Measurements from ENCODE around the gene SMOC2.
"Not testable (repeated sequence)": the region's sequence is repeated elsewhere in the genome, so short reads cannot be mapped to it uniquely, and the experiment has no call there.

SMOC2 gene

DNA sequence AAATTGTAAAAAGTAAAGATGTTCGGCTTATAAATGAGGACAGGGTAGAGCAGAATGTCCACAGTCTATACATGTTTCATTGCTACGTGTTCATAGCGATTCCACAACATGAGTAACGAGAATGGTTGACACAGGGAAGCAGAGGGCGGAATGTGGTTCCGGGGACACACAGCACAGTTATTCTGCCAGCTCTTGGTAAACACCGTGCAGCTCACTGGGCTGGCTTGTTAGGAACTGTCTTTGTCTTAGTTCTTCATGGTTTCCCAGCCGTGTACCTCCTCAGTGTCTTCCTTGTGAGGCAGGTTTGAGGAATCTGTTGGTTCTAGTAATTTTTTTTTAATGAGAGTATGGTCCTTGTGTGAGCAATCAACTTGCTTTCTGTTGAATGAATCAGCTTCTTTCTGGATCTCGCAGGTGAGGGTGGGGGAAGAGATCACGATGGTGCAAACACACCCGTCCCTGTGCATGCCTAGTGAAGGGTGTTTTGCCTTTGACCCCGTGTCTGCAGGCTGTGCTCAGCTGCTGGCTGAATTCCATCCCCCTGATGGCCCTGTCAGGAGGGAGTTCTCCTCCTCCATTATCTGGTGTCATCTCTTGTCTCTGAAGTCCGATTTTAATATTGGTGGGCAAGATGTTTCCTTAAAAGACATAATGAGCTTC, 168.2 kb downstream of the SMOC2 start:
- no peak for DNase-seq

DNA sequence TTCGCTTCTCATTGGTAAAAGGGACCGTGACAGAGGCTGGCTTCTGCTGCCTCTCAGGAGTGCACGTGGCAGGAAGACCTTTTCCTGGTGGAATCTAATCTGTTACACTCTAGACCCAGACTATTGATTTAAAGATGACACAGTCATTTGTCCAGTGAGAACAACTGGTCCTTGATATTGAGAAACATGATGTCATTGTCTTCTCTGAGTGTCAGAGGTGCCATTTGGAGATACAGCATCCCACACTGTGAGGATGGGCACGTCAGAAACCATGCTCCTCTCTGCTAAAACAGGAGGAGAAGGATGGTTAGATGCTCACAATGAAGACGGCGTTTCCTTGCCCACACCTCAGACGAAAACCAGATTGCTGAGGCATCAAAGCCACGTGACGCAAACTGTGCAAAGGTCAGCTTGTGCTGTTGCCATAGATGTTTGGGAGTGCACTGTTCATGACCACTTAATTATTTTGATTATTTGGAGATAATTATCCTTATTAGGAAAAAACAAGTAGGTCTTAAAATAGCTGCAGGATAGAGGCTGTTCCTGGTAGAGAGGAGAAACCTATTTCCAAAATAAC, 169.0 kb downstream of the SMOC2 start:
- DNase-seq: no peak

DNA sequence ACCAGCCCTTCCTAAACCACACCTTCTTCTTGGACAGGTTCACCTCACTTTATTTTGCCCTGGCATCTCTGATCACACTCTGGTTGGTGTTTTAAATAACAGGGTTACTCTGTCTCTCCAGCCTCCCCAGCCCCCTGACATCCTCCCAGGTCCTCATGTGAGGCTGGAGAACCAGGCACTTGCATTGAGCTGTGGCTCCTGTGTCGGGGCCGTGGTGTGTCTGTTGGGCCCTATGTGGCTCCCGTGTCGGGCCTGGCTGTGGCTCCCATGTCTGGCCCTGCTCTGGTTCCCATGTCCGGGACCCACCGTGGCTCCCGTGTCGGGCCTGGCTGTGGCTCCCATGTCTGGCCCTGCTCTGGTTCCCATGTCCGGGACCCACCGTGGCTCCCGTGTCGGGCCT, 170.0 kb downstream of the SMOC2 start:
- not testable (repeated sequence) for DNase-seq

DNA sequence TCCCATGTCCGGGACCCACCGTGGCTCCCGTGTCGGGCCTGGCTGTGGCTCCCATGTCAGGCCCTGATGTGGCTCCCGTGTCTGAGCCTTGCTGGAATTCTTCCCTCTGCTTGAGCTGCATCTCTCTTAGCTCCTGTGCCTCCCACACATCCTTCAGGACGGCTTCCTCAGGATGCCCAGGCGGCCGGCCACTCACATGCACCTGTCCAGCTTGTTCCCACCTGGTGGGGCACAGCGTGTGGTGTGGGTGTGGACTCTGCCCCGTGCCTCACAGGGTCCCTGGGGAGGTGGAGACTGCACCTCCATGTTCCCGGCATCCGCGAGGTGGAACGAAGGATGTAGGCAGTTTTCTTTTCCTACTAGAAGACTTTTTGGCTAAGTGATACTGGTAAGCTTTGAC, 170.7 kb downstream of the SMOC2 start:
- no peak for DNase-seq

DNA sequence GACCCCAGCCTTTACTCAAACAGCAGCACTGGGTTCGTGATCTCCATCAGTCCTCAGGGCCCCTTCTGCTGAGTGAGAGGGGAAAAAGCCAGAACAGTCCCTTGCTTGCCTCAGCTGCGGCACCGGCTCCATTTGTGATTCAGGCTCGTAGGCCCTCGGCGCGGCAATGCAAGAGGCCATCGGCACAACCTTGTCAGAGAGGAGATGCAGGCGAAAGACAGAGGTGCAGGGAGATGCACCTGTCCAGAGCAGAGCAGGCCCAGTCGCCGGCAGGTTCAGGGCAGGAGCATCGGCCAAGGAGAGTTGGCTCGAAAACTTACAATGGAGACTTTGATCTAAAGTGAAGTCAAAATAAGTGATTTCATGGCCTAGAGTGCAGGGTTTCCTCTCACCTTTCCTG, 171.6 kb downstream of the SMOC2 start:
- no peak for DNase-seq

DNA sequence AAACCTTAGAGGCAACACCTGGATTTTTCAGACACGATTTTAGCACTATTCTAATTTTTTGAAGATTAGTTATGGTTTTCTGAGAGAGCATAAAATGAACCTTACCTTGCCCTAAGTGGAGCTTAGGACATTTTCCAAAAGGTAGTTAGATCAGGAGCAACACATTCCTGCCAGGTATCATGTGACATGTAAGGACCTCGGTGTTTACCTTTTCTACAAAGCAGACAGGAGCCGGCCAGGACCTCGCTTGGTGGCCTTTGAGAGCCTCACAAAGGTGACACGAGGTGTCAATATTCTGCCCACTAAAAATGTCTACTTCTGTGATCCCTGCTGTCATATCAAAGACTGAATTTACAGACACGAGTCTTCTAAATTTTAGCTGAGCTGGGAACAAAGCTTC, 174.9 kb downstream of the SMOC2 start:
- no peak for DNase-seq

DNA sequence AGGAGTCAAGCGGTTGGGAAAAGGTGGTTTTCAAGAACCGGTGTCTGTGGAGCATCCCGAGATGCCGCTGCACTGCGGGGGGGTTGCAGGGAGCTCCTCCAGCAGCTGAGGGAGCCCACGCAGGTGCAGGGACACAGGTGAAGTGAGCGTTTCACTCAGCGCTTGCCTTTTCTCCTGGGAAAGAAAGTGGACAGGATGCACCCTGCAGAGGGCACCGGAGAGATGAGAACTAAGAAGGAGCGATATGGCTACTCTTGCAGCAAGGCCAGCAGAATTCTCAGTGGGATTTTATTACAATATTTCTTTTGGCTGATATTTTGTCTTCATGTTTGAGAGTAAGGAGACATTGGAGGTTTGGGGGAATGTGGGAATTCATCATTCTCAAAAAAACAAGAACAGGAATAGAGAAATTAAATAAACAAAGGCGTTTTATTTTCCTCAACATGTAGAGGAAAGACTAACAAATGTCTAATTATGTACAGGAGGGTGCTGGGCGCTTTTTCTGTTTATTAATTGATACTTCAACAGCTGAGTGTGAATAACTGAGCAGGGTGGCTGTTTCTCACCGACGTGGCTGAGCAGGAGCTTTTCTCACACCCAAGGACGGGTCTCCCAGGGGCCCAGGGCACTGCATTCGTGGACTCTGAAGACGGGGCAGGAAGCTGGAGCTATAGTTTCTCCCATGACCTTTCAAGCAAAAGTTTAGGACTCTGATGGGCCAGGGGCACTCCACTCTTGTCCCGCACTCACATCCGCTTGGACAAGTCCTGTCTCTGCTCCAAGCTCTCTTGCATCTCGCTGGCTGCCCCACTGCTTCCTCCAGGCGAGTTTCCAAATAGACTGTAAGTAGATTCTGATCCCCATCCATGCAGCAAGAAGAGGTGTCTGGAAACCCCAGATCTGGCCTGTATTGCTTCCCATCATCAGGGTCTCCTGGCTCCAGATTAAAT, 176.1 kb downstream of the SMOC2 start:
- no peak for DNase-seq

DNA sequence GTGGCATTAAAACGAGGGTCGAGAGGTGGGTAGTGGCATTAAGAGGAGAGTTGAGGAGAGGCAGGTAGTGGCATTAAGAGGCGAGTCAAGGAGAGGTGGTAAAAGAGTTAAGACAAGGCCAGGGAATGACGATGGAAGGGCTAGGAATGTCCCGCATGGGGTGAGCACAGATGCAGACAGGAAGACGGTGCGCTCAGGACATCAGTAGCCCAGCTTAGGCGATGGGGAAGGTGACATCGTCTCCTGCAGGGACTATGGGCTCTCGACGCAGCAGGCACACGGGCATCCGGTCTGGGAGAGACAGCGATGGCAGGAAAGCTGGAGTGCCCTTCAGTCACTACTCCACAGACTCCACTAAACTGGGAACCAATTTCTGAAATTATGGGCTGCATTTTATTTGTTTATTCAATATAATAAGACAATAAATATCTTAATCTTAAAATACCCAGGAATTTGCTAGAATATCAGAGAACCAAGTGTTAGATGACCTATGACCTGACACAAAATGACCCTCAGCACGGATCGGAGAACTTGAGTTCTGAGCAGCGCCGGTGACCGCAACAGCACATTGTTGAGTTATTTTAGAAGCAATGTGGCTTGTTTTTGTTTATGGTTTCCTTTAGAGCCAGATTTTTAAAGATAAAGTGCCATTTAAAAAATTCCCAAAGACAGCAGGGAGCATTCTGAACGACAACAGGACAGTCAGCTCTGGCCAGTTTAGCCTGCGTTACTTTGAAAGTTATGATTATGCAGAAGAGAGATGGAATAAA, 177.7 kb downstream of the SMOC2 start:
- no peak for DNase-seq

DNA sequence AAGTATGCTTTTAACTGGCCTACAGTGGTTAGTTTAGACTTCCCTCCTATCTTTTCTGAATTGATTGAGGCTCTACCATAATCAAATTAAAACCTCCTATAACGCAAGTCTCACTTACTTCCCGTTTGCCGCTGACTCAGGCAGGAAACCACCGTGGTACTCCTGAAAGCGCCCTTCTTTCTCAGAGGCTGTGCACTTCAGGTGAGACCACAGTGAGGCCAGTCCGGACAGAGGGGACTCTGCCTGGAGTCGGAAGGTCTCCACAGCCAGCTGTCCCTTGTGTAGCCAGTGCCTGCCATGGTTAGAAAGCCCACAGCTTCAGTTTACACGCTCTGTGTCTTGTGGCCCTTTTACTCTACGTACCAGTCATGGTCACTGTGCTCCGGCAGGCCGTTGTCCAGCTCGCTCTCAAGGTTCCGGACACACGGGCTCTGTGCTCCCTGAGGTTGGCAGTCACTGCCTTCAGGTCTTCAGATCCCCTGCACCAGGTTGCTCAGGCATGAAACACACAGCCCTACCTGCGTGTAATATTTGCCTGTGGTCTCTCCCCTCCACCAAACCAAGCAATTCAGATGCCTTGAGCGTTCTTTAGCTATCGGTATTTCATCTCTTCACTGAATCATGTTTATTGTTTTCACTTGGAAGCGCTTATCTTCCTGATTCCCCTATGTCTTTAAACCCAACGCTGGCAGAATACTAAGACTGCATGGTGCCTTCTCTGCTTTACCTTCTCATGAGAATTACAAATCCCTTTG, 178.8 kb downstream of the SMOC2 start:
- no peak for DNase-seq

DNA sequence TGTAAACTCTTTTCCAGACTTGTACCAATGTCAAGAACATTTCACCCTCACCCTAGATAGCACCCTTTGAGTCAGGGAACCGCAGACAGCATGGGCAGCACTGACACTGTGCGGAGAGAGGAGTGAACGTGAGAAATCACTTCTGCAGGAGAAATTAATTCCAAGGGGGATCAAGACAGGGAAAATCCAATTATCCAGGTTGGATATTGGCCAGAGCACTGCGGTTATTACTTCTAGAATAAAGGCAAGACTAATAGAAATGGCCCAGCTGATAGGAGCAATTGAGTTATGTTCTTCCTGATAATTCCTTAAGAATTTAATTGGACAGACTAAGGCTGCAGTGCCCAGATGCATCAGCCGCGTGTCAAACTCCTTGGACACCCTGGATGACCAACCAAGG, 179.6 kb downstream of the SMOC2 start:
- DNase-seq: no peak

DNA sequence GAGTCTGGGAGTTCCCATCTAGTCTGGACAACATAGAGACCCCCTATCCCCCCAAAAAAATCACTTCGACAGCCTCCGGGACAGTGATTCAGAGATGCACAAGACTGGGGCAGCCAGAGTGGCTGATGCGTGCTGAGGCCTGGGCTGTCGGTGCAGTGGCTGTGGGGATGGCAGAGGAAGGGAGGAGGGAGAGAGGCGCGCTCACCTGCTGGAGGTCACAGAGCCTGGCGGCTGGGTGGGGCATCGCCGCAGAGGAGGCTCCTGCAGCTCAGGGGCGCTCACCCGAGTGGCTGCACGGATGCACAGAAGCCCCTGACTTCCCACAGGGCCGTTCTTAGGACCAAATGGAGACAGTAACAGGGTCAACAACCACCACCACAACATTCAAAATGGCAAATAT, 182.8 kb downstream of the SMOC2 start:
- DNase-seq: no peak

DNA sequence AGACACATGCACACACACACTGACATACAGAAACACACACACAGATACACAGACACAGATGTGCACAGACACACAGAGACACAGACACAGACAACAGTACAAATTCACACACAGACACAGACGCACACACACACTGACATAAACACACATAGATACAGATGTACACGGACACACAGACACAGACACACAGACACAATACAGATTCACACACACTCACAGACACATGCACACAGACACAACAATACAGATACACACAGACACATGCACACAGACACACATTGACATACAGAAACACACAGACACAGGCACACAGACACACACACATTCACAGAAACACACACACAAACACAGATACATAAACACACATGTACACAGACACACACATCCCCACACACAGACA, 183.6 kb downstream of the SMOC2 start:
- DNase-seq: no peak

DNA sequence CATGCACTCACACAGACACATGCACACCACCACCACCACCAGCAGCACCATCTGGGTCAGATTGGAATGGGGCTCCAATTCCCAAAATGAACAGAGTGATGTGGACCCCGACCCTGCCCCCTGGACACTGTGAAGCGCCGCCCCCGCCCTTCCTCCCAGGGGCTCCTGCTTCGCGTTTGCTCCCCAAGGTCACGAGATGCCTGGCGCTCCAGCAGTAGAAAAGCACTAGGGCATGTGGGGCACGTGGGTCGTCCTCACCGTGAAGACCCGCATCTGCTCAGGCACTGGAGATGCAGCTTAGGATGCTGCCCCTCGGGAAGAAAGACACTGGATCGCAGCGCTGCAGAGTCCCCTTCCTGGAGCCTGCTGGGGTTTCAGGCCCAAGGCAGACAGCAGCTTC, 184.0 kb downstream of the SMOC2 start:
- no peak for DNase-seq

DNA sequence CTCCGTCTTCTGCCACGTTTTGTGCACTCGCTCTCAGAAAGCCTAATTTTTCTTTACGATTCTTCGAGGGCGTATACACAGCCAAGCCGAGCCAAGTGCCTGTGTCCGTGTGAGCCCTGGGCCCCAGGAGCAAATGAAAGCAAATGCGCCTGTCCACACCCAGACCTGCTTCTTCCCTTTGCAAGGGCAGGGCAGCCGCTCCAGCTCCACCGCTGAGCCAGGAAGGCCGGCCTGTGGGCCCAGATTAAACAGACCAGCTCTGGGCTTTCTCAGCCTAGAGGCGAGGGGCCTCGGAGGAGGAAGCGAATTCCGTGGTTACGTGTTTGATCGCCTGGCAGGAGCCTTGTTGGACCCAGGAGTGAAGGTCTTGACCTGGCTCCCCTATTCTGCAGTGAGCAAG, 184.6 kb downstream of the SMOC2 start:
- no peak for DNase-seq

DNA sequence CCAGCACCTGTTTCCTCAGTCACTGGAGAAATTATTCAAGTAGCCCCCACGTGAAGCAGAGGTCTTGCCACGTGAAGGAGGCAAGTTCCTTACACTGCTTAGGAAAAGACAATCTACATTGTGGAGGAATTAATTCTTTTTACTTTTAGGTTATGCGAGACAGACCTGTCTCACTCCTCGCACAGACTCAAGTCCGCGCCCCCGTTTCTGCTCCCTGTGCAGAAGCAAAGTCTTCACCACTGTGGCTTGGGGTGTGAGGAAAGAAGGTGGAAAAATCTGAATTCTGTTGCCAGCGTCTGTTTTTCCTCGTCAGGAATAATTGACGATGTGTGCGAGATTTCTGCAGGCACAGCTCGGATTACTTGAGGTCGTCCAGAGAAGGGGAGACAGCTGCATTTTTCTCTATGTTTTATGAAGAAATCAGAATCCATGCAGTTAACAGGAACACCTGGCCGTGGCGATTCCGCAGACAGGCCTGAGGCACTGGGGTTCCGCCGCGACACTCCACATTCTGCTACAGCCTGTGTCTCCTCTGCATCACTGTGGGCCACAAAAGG, 185.1 kb downstream of the SMOC2 start:
- DNase-seq: no peak

DNA sequence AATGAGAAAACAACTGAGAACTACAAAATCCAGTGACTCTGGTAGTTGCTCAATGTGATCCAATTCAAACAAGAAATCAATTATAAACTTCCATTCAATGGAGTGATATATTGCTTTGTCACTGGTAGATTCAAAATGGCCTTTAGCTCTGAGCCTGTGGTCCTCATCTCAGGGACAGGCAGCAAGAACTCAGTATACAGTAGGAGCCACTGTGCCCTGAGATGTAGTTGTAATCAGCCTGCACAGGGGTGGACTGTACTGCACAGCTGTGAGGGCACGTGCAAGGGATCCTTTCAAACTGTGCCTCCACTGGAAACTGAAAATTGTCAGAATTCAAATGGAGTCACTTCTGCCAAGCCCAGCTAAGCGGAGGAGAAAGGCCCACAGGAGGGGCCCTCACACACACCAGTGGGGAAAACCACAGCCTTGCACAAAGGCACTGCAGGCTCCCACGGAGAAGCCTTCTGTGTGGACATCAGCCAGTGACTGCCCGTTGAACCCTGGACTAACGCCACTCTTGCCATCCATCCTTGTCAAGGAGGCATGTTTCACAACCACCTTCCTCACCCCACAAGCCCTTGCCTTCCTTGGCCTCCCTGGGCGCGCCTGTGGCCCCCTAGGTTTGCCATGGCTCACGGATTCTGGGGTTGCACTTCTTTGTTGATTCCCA, 186.7 kb downstream of the SMOC2 start:
- no peak for DNase-seq

DNA sequence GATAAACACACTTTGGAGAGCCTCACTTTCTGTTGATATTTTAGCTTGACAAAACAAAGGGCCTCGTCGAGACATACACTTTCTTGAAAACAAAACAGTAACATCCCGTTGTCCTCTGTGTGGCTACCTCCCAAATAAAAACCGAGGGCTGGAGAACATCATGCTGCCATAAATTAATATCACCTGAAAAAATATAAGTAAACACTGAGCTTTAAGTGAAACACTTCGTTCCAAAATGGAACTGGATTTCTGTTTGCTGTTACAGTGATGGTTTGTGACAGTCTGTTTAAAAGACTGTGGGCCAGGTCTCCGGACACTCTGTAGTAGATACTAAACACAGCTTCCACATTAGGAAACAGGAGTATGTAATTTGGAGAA, 187.2 kb downstream of the SMOC2 start:
- no peak for DNase-seq

DNA sequence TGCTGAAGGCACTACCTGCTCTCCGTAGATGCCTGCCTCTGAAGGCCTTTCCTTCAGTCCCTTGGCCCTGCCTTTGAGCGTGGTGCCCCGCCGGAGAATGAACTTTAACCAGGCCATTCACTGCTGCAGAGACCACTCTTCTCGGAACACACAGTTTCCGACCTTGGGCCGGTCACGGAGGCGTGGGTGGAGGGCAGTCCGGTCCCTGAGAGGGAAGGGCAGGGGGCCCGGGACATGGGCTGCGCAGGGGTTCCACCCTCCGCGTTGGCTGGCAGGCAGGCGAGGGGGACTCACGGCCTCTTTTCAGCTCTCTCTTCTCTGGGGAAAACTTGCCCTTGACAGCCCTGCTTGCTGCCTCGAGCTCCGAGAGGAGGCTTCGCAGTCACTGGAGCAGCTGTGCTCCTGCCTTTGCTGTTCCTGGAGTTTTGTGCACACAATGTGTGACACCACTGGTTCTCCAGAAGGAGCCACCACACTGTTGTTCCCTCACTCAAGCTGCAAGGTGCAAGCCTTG, 187.8 kb downstream of the SMOC2 start:
- DNase-seq: no peak

DNA sequence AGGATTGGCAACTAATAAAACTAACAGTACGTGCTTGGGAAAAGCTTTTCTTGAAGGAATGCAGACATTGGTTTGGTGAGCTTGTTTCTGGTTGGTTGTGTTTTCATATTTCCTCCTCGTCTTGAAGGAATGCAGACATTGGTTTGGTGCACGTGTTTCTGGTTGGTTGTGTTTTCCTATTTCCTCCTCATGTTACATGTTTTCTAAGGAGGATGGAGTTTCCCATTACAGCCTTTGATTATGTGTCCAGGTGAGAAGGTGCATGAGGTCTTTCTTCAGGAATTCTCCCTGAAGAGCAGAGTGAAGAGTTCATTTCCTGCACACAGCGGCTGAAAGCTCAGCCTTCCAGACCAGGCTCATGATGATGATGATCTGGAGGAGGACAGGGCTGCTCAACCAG, 190.6 kb downstream of the SMOC2 start:
- no peak for DNase-seq

DNA sequence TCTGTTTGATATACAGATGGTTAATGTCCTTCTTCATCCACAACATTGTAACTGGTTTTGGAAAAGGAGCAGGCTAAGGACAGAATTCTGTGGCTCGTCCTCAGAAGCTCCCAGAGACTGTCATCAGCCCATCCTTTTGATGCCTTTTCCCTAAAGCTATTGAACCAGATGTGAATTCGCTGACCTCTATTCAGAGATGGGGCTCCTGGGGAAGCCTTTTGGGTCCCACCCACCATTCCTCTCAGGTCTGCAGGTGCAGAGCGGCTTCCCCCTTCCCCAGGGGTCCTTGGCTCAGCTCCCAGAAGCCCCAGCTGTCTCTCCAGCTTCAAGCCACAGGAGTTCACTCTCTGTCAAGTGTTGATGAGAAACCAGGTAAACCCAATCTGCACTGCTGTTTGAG, 191.7 kb downstream of the SMOC2 start:
- DNase-seq: no peak

DNA sequence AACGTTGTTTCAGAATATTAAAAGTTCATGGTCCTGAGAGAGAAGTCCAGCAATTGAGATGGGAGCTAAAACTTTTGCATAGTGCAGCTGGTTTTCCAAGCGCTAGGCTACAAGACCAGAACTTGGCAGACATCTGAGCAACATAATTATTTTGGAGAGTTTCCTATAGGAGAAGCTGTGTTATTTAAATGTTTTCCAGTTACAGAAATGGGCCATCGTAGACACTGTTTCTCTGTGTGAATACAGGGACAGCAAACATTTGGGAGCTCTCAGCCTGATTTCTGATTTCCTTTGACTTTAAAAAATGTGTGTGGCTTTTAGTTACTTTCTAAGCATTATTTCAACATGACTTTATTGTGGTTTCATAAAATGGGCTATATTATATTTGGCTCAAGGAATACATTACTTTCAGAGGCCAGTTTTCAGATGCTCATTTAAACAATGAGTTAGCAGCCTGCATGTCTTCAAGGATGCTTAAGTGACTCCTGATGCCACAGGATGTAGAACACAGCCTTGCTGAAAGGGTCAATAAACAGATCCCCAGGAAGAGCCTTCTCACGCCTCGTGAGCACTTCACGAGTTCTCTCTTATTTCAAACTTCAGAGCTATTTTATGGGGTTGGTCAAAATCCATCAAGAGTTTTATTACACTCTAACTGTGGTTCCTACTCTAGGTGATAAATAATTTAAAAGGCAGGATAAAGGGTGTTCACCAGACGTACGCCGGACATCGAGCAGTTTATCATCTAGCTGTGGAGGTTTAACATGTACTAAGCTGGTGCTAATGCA, 193.8 kb downstream of the SMOC2 start:
- no peak for DNase-seq
